ENCODE measurements around the gene RBM26. TPM values are rescaled to one million over a fixed set of nuclear protein-coding genes. Genes with fewer than 3 reads are reported as not detected.

Gene RBM26
- total and polyA plus RNA-seq, 9 donors, result 32.4 to 60.3 (median 48.2) TPM

- no peaks in the 10 kb centered on the region for H3K36me3 ChIP-seq (ENCODE audit: control insufficient read depth, insufficient read depth, low read length)
- no peak overlapping the region for H3K4me3 ChIP-seq (ENCODE audit: low read length)
- no peaks in the 10 kb centered on the region for H3K4me1 ChIP-seq (ENCODE audit: control insufficient read depth, insufficient read depth, low read length)
- no CpG with 5 or more reads among the region's 2 CpGs for WGBS (ENCODE audit: insufficient coverage)
- H3K27ac ChIP-seq (ENCODE audit: low read length), result no peak overlapping the region
- H3K27me3 ChIP-seq (ENCODE audit: control insufficient read depth, insufficient read depth, low read length), result no peaks in the 10 kb centered on the region
- DNase-seq, result peak; percentile 7
- H3K9me3 ChIP-seq (replicated peaks; ENCODE audit: control insufficient read depth, low read depth, low read length), result no peaks in the 10 kb centered on the region
These were observed 93.7 kb downstream of the RBM26 start for GRCh38 chr13:79312340-79312855.

DNA sequence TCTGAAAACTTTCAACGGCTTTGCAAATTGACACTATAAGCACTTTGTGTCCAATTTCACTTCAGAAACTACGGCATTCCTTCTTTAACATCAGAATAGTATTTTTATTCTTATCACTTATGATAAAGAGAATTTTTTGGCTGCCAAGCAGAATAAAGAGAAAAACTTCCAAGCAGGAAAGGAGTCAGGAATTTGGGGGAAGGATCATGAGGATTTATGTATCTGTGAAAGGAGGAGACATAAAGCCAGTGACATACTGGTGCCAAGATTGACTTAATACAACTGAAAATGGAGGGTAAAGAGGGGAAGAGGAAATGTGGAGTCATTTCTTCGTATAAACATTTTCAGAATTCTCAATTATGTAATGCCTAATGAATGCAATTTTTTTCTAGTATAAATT lies 94.7 kb downstream of the RBM26 start:
- Histone ChIP-seq H3K4me1 (ENCODE audit: control insufficient read depth, insufficient read depth, low read length) (no peaks in the 10 kb centered on the region), H3K36me3 (ENCODE audit: control insufficient read depth, insufficient read depth, low read length) (no peaks in the 10 kb centered on the region), H3K27ac (ENCODE audit: low read length) (no peak overlapping the region), H3K4me3 (ENCODE audit: low read length) (no peak overlapping the region), H3K9me3 (replicated peaks; ENCODE audit: control insufficient read depth, low read depth, low read length) (no peaks in the 10 kb centered on the region), H3K27me3 (ENCODE audit: control insufficient read depth, insufficient read depth, low read length) (no peaks in the 10 kb centered on the region)
- WGBS (ENCODE audit: insufficient coverage), result no CpG with 5 or more reads among the region's 3 CpGs
- DNase-seq, result peak; percentile 43

DNA sequence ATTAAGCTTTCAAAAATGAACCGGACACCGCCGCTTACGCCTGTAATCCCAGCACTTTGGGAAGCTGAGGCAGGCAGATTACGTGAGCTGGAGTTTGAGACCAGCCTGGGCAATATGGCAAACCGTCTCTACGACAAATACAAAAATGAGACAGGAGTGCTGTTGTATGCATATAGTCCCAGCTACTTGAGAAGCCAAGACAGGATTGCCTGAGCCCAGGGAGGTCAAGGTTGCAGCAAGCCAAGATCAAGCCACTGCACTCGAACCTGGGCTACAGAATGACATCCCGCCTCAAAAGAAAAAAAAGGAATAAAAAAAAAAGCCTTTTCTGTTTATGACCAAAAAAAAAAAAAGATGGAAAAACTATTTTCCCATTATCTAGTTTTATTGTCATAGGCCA lies 96.4 kb downstream of the RBM26 start:
- H3K4me1 ChIP-seq (ENCODE audit: control insufficient read depth, insufficient read depth, low read length), result no peaks in the 10 kb centered on the region
- H3K27ac ChIP-seq (ENCODE audit: low read length), result no peak overlapping the region
- no peaks in the 10 kb centered on the region for H3K27me3 ChIP-seq (ENCODE audit: control insufficient read depth, insufficient read depth, low read length)
- 85% methylated on average over 7 of the region's 9 CpGs for WGBS (ENCODE audit: insufficient coverage)
- no peaks in the 10 kb centered on the region for H3K9me3 ChIP-seq (replicated peaks; ENCODE audit: control insufficient read depth, low read depth, low read length)
- H3K36me3 ChIP-seq (ENCODE audit: control insufficient read depth, insufficient read depth, low read length), result no peaks in the 10 kb centered on the region
- DNase-seq, result peak; percentile 5
- no peak overlapping the region for H3K4me3 ChIP-seq (ENCODE audit: low read length)

DNA sequence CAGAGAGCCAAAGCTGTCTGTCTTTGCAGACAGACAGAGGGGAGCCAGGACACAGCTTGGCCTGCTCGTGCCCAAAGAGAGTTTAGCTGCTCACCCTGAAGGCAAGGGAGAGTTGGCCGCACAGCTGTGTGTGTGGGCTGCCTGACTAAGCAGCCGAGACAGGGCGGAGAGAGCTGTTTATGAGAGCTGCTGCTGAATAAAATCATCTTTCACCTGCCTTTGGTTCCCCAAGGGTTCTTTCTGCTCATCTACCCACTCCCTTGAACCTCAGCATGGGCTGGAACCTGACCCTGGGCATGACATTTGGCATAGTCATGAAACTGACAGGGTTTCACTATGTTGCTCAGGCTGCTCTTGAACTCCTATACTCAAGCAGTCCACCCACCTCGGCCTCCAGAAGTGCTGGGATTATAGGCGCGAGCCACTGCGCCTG lies 98.2 kb downstream of the RBM26 start:
- no peak overlapping the region for H3K27ac ChIP-seq (ENCODE audit: low read length)
- 20% methylated on average over 1 of the region's 8 CpGs for WGBS (ENCODE audit: insufficient coverage)
- DNase-seq, result peak; percentile 16
- H3K27me3 ChIP-seq (ENCODE audit: control insufficient read depth, insufficient read depth, low read length), result no peaks in the 10 kb centered on the region
- H3K36me3 ChIP-seq (ENCODE audit: control insufficient read depth, insufficient read depth, low read length), result no peaks in the 10 kb centered on the region
- no peak overlapping the region for H3K4me3 ChIP-seq (ENCODE audit: low read length)
- H3K9me3 ChIP-seq (replicated peaks; ENCODE audit: control insufficient read depth, low read depth, low read length), result no peaks in the 10 kb centered on the region
- H3K4me1 ChIP-seq (ENCODE audit: control insufficient read depth, insufficient read depth, low read length), result no peaks in the 10 kb centered on the region

GRCh38 chr13:79307433-79307861 lies 98.6 kb downstream of the RBM26 start:
- Histone ChIP-seq H3K27me3 (ENCODE audit: control insufficient read depth, insufficient read depth, low read length) (no peaks in the 10 kb centered on the region), H3K9me3 (replicated peaks; ENCODE audit: control insufficient read depth, low read depth, low read length) (no peaks in the 10 kb centered on the region), H3K27ac (ENCODE audit: low read length) (no peak overlapping the region), H3K36me3 (ENCODE audit: control insufficient read depth, insufficient read depth, low read length) (no peaks in the 10 kb centered on the region), H3K4me1 (ENCODE audit: control insufficient read depth, insufficient read depth, low read length) (no peaks in the 10 kb centered on the region), H3K4me3 (ENCODE audit: low read length) (no peak overlapping the region)
- no CpG with 5 or more reads among the region's 3 CpGs for WGBS (ENCODE audit: insufficient coverage)
- no peak for DNase-seq

GRCh38 chr13:79306650-79307049 lies 99.4 kb downstream of the RBM26 start:
- no CpG with 5 or more reads among the region's 1 CpG for WGBS (ENCODE audit: insufficient coverage)
- DNase-seq, result no peak
- no peaks in the 10 kb centered on the region for H3K4me1 ChIP-seq (ENCODE audit: control insufficient read depth, insufficient read depth, low read length)

GRCh38 chr13:79297128-79297527 lies 108.9 kb downstream of the RBM26 start:
- no peak for DNase-seq
- Histone ChIP-seq H3K4me3 (ENCODE audit: low read length) (no peak overlapping the region), H3K4me1 (ENCODE audit: control insufficient read depth, insufficient read depth, low read length) (no peaks in the 10 kb centered on the region), H3K27me3 (ENCODE audit: control insufficient read depth, insufficient read depth, low read length) (no peaks in the 10 kb centered on the region), H3K27ac (ENCODE audit: low read length) (no peak overlapping the region), H3K9me3 (replicated peaks; ENCODE audit: control insufficient read depth, low read depth, low read length) (peaks cover 2% of the 10 kb centered on the region), H3K36me3 (ENCODE audit: control insufficient read depth, insufficient read depth, low read length) (no peaks in the 10 kb centered on the region)
- WGBS (ENCODE audit: insufficient coverage), result no CpG with 5 or more reads among the region's 2 CpGs

More at GRCh38 chr13:79306650-79307049, 99.4 kb downstream of the RBM26 start:
- Histone ChIP-seq H3K4me3 (ENCODE audit: low read length) (no peak overlapping the region), H3K27ac (ENCODE audit: low read length) (no peak overlapping the region), H3K9me3 (replicated peaks; ENCODE audit: control insufficient read depth, low read depth, low read length) (no peaks in the 10 kb centered on the region), H3K36me3 (ENCODE audit: control insufficient read depth, insufficient read depth, low read length) (no peaks in the 10 kb centered on the region), H3K27me3 (ENCODE audit: control insufficient read depth, insufficient read depth, low read length) (no peaks in the 10 kb centered on the region)

DNA sequence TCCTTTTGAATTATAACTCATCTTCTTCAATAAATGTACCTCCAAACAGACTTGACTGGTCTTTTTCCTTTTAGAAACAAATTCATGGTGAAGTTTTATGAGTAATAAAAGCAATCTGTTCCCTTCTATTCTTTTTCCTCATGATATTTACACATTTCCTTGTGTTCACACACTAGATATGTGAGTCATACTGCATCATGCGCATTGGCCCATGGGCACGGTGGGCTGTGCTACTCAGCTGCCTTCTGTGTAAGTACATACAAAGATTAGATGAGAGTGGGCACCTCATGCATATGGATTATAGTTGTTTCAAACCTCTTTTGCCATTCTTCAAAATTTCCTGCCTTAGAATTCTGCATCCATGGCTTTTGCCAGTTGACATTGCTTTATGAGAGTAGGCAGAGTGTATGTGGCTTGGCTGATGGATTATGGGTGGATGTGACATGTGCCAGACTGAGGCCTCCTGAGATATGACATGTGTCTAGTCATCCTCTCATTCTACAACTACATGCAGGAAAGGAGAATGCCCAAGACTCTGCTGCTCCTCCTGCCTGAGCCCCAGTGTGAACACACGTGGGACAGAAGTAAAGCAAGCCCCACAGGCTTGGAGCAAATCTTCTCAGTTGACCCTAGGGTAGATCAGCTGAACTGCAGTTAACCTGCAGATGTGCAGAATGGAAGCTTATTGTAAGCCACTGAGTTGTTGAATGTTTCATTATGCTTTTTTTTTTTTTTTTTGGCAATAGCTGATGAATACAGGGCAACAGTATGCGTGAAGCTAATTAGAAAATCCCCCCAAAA lies 109.9 kb downstream of the RBM26 start:
- peaks cover 2% of the 10 kb centered on the region for H3K9me3 ChIP-seq (replicated peaks; ENCODE audit: control insufficient read depth, low read depth, low read length)
- H3K4me3 ChIP-seq (ENCODE audit: low read length), result no peak overlapping the region
- H3K4me1 ChIP-seq (ENCODE audit: control insufficient read depth, insufficient read depth, low read length), result no peaks in the 10 kb centered on the region
- no peaks in the 10 kb centered on the region for H3K27me3 ChIP-seq (ENCODE audit: control insufficient read depth, insufficient read depth, low read length)
- no peaks in the 10 kb centered on the region for H3K36me3 ChIP-seq (ENCODE audit: control insufficient read depth, insufficient read depth, low read length)
- DNase-seq, result no peak
- WGBS (ENCODE audit: insufficient coverage), result 60% methylated on average over 1 of the region's 4 CpGs
- no peak overlapping the region for H3K27ac ChIP-seq (ENCODE audit: low read length)

DNA sequence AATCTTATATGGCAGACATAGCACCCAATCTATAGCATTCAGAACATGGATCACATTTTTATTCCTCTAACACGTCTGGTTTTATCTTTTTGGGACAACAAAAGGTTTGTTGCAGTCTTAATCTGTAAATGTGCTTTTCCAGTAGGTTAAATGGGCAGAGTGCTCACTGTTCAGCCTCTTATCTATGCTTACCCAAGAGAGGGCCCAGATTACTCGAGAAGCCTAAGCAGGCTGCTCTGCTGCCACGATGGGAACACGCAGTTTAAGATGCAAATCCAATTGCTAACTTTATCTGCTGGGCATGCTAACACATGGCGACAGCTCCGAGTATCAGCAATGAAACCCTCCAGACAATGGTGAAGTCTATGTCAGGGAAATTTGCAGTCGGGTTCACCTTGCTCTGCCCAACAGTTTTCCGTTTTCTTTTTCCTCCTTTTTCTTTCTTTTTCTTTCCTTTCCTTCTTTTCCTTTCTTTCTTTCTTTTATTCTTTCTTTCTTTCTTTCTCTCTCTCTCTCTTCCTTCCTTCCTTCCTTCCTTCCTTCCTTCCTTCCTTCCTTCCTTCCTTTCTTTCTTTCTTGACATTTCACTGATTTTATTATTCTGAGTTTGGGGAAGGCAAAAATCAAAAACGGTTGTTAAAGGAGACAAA lies 115.3 kb downstream of the RBM26 start:
- no peak for DNase-seq
- no peak overlapping the region for H3K27ac ChIP-seq (ENCODE audit: low read length)
- H3K27me3 ChIP-seq (ENCODE audit: control insufficient read depth, insufficient read depth, low read length), result no peaks in the 10 kb centered on the region
- no peaks in the 10 kb centered on the region for H3K4me1 ChIP-seq (ENCODE audit: control insufficient read depth, insufficient read depth, low read length)
- no peaks in the 10 kb centered on the region for H3K9me3 ChIP-seq (replicated peaks; ENCODE audit: control insufficient read depth, low read depth, low read length)
- H3K4me3 ChIP-seq (ENCODE audit: low read length), result no peak overlapping the region
- 78% methylated on average over 6 of the region's 9 CpGs for WGBS (ENCODE audit: insufficient coverage)
- H3K36me3 ChIP-seq (ENCODE audit: control insufficient read depth, insufficient read depth, low read length), result no peaks in the 10 kb centered on the region

GRCh38 chr13:79289571-79289970 lies 116.5 kb downstream of the RBM26 start:
- no peaks in the 10 kb centered on the region for H3K36me3 ChIP-seq (ENCODE audit: control insufficient read depth, insufficient read depth, low read length)
- no peak overlapping the region for H3K4me3 ChIP-seq (ENCODE audit: low read length)
- H3K27me3 ChIP-seq (ENCODE audit: control insufficient read depth, insufficient read depth, low read length), result no peaks in the 10 kb centered on the region
- DNase-seq, result no peak
- H3K4me1 ChIP-seq (ENCODE audit: control insufficient read depth, insufficient read depth, low read length), result no peaks in the 10 kb centered on the region
- no peaks in the 10 kb centered on the region for H3K9me3 ChIP-seq (replicated peaks; ENCODE audit: control insufficient read depth, low read depth, low read length)
- H3K27ac ChIP-seq (ENCODE audit: low read length), result no peak overlapping the region
